Activated CD8-positive, alpha-beta T cell treated with anti-CD3 and anti-CD28 coated beads for 36 hours (primary cell): Measurements from ENCODE around the gene LIMK1. TPM values are rescaled to one million over a fixed set of nuclear protein-coding genes. Genes with fewer than 3 reads are reported as not detected.
"Not testable (repeated sequence)": the region's sequence is repeated elsewhere in the genome, so short reads cannot be mapped to it uniquely, and the experiment has no call there.

Source experiments
- ATAC-seq: fragments of 200-7000 bp; cut with Tn5 transposase; one replicate; pipeline ENCODE4 v1.10.0; 2021; ENCODE audit warnings: mild to moderate bottlenecking, moderate library complexity
- CTCF ChIA-PET: fragments of 350-600 bp; sonication (Branson Sonifier 250); formaldehyde crosslinking; loops from one replicate; lab custom pipeline; 2021; ENCODE audit warnings: antibody characterized with exemption; lab: Charles Lee
- POLR2A ChIA-PET: fragments of 350-600 bp; sonication (Branson Sonifier 250); formaldehyde crosslinking; loops from one replicate; lab custom pipeline; 2021; ENCODE audit warnings: antibody characterized with exemption; lab: Charles Lee
- DNase-seq: peaks from one replicate; pipeline ENCODE4 v3.0.0-alpha.2; 2020
- H3K27ac Mint-ChIP-seq: one replicate; pipeline ENCODE4 v1.8.0; 2021; ENCODE audit warnings: mild to moderate bottlenecking, mixed read lengths
- H3K27me3 Mint-ChIP-seq: one replicate; pipeline ENCODE4 v1.8.0; 2021; ENCODE audit warnings: mixed read lengths
- H3K36me3 Mint-ChIP-seq: one replicate; pipeline ENCODE4 v1.8.0; 2021; ENCODE audit warnings: low read depth, mixed read lengths
- H3K4me1 Mint-ChIP-seq: one replicate; pipeline ENCODE4 v1.8.0; 2021; ENCODE audit warnings: low read depth, mixed read lengths
- H3K4me3 Mint-ChIP-seq: one replicate; pipeline ENCODE4 v1.8.0; 2021; ENCODE audit warnings: mild to moderate bottlenecking, moderate library complexity, mixed read lengths
- H3K9me3 Mint-ChIP-seq: one replicate; pipeline ENCODE4 v1.8.0; 2021; ENCODE audit warnings: mixed read lengths
- CTCF ChIP-seq: fragments of 200-600 bp; IDR thresholded peaks from one replicate; pipeline ENCODE4 v1.8.0; 2022; ENCODE audit warnings: antibody characterized with exemption, mild to moderate bottlenecking
- intact Hi-C: fragments of 100-400 bp; cut with micrococcal nuclease; formaldehyde crosslinking; loops from one replicate; pipeline ENCODE4 v1.10.0; 2022
- total RNA-seq, 2 experiments: library from RNA; stranded (reverse); gene quantifications; one replicate each; pipeline ENCODE4 v1.2.3, GENCODE V29; 2021

Gene LIMK1
- total RNA-seq, 2 experiments from 2014 or later: 17.8 to 20.8 TPM

GRCh38 chr7:74044366-74045350, 38.9 kb upstream of the LIMK1 start:
- ChIA-PET POLR2A (interaction anchor here (0.7 kb wide), 1 partner anchor 23 kb away, joined by 3 read pairs; no protein-coding TSS in a partner anchor), CTCF (interaction anchor here (4.8 kb wide), 1 partner anchor 18 kb away, joined by 20 read pairs; no protein-coding TSS in a partner anchor)
- ATAC-seq (no peak), DNase-seq (no peak)
- H3K27me3 Mint-ChIP-seq: no peaks in the 10 kb centered on the region
- intact Hi-C loops: no loop called here
- no peak overlapping the region for H3K4me3 Mint-ChIP-seq
- no peak overlapping the region for H3K27ac Mint-ChIP-seq
- no peaks in the 10 kb centered on the region for H3K4me1 Mint-ChIP-seq
- no peak for TF ChIP-seq CTCF
- H3K9me3 Mint-ChIP-seq: no peaks in the 10 kb centered on the region
- H3K36me3 Mint-ChIP-seq: no peaks in the 10 kb centered on the region

GRCh38 chr7:74046581-74046980, 37.0 kb upstream of the LIMK1 start:
- H3K27me3 Mint-ChIP-seq, H3K9me3 Mint-ChIP-seq, H3K4me1 Mint-ChIP-seq, ATAC-seq, H3K27ac Mint-ChIP-seq, intact Hi-C loops, DNase-seq, H3K4me3 Mint-ChIP-seq, POLR2A ChIA-PET, H3K36me3 Mint-ChIP-seq: not testable (repeated sequence)
- CTCF ChIA-PET: interaction anchor here (1.1 to 4.8 kb wide), 3 partner anchors 18 to 21 kb away, joined by 3 to 20 read pairs (median 3); no protein-coding TSS in a partner anchor

GRCh38 chr7:74047804-74048380, 35.7 kb upstream of the LIMK1 start:
- CTCF ChIA-PET: interaction anchor here (1.6 to 4.8 kb wide), 2 partner anchors 17 to 22 kb away, joined by 3 to 20 read pairs; no protein-coding TSS in a partner anchor
- TF ChIP-seq CTCF: no peak

GRCh38 chr7:74048999-74049599, 34.5 kb upstream of the LIMK1 start:
- no peaks in the 10 kb centered on the region for H3K36me3 Mint-ChIP-seq
- peaks cover 3% of the 10 kb centered on the region for H3K27me3 Mint-ChIP-seq
- ChIA-PET POLR2A (no interaction called here), CTCF (no interaction called here)
- no peaks in the 10 kb centered on the region for H3K4me1 Mint-ChIP-seq
- H3K9me3 Mint-ChIP-seq: no peaks in the 10 kb centered on the region
- no peak for TF ChIP-seq CTCF
- H3K27ac Mint-ChIP-seq: no peak overlapping the region
- DNase-seq (no peak), ATAC-seq (no peak)
- intact Hi-C loops: no loop called here
- no peak overlapping the region for H3K4me3 Mint-ChIP-seq

More at GRCh38 chr7:74047804-74048380, 35.7 kb upstream of the LIMK1 start:
- no peak overlapping the region for H3K4me3 Mint-ChIP-seq
- H3K27ac Mint-ChIP-seq: no peak overlapping the region
- DNase-seq (no peak), ATAC-seq (no peak)
- no peaks in the 10 kb centered on the region for H3K9me3 Mint-ChIP-seq
- H3K4me1 Mint-ChIP-seq: no peaks in the 10 kb centered on the region
- intact Hi-C loops: no loop called here
- H3K27me3 Mint-ChIP-seq: no peaks in the 10 kb centered on the region
- POLR2A ChIA-PET: no interaction called here
- no peaks in the 10 kb centered on the region for H3K36me3 Mint-ChIP-seq

DNA sequence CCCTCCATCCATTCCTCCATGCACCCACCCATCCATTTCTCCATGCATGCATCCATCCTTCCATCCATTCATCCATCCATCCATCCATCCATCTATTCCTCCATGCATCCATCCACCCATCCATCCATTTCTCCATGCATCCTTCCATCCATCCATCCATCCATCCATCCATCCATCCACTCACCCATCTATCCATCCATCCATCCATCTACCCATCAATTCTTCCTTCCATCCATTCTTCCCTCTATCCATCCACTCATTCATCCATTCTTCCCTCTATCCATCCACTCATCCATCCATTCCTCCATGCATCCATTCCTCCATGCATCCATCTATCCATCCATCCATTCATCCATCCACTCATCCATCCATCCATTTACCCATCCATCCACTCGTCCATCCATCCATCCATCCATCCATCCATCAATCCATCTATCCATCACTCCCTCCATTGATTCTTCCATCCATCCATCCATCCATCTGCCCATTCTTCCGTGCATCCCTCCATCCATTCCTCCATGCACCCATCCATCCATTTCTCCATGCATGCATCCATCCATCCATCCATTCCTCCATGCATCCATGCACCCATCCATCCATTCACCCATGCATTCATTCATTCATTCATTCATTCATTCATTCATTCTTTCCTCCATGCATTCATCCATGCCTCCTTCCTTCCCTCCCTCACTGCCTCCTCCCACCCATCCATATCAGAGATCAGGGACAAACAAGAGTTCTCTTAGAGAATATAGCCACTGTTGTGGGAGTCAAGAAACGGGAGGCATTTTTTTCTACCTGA, 33.4 kb upstream of the LIMK1 start:
- no peak overlapping the region for H3K27ac Mint-ChIP-seq
- ChIA-PET CTCF (no interaction called here), POLR2A (no interaction called here)
- no peak overlapping the region for H3K4me3 Mint-ChIP-seq
- H3K4me1 Mint-ChIP-seq: no peaks in the 10 kb centered on the region
- DNase-seq (no peak), ATAC-seq (no peak)
- intact Hi-C loops: no loop called here
- no peak for TF ChIP-seq CTCF
- peaks cover 3% of the 10 kb centered on the region for H3K27me3 Mint-ChIP-seq
- no peaks in the 10 kb centered on the region for H3K36me3 Mint-ChIP-seq
- H3K9me3 Mint-ChIP-seq: no peaks in the 10 kb centered on the region
